Smooth muscle cell (in vitro differentiated cells): Measurements from ENCODE around the gene TRAPPC5. TPM values are rescaled to one million over a fixed set of nuclear protein-coding genes. Genes with fewer than 3 reads are reported as not detected.

ENCODE experiments used
- DNase-seq: peaks from one replicate; lab custom pipeline; 2025; ENCODE audit not compliant: unreplicated experiment; lab: John Stamatoyannopoulos, UW
- H2AFZ ChIP-seq: fragments of 200-600 bp; sonication (generic); 2 replicates; pipeline ENCODE4 v1.6.0; 2016; ENCODE audit warnings: antibody characterized with exemption, low read depth, mild to moderate bottlenecking
- H3F3A ChIP-seq: fragments of 200-600 bp; sonication (generic); 2 replicates; pipeline ENCODE4 v1.6.0; 2017; ENCODE audit warnings: antibody characterized with exemption, low read depth
- H3K27ac ChIP-seq: fragments of 200-600 bp; sonication (generic); 2 replicates; pipeline ENCODE4 v1.5.1; 2016; ENCODE audit warnings: low read depth, mild to moderate bottlenecking
- H3K27me3 ChIP-seq: fragments of 200-600 bp; sonication (generic); 2 replicates; pipeline ENCODE4 v1.6.1; 2016; ENCODE audit warnings: low read depth, mild to moderate bottlenecking
- H3K36me3 ChIP-seq: fragments of 200-600 bp; sonication (generic); 2 replicates; pipeline ENCODE4 v1.5.1; 2016; ENCODE audit warnings: low read depth
- H3K4me1 ChIP-seq: fragments of 200-600 bp; sonication (generic); 2 replicates; pipeline ENCODE4 v1.5.1; 2016; ENCODE audit warnings: low read depth
- H3K4me2 ChIP-seq: fragments of 200-600 bp; sonication (generic); 2 replicates; pipeline ENCODE4 v1.6.0; 2016; ENCODE audit warnings: mild to moderate bottlenecking
- H3K4me3 ChIP-seq: fragments of 200-600 bp; sonication (generic); 2 replicates; pipeline ENCODE4 v1.5.1; 2016; ENCODE audit warnings: mild to moderate bottlenecking
- H3K79me2 ChIP-seq: fragments of 200-600 bp; sonication (generic); 2 replicates; pipeline ENCODE4 v1.6.0; 2016; ENCODE audit warnings: low read depth, mild to moderate bottlenecking
- H3K9ac ChIP-seq: fragments of 200-600 bp; sonication (generic); 2 replicates; pipeline ENCODE4 v1.6.0; 2016; ENCODE audit warnings: low read depth
- H3K9me3 ChIP-seq: fragments of 200-600 bp; sonication (generic); replicated peaks from 2 replicates; pipeline ENCODE4 v1.5.1; 2016; ENCODE audit warnings: low read depth
- H4K20me1 ChIP-seq: fragments of 200-600 bp; sonication (generic); 2 replicates; pipeline ENCODE4 v1.6.0; 2016; ENCODE audit warnings: low read depth
- CTCF ChIP-seq: fragments of 200-600 bp; sonication (generic); IDR thresholded peaks from 2 replicates; pipeline ENCODE4 v1.5.1; 2017; ENCODE audit warnings: borderline replicate concordance, mild to moderate bottlenecking, antibody characterized with exemption; ENCODE audit not compliant: insufficient read depth, poor library complexity, severe bottlenecking
- WGBS: methylation state at CpG from one replicate; pipeline ENCODE4 v1.1.7; 2016; ENCODE audit warnings: low lambda C conversion rate; 5-methylcytosine and 5-hydroxymethylcytosine counted together
- polyA plus RNA-seq: library from polyadenylated mRNA; unstranded; fragments of >200 nt; fragmentation: Nextera tagmentation; extraction: Ambion mirVana; gene quantifications from 2 replicates; pipeline ENCODE4 v1.2.1, GENCODE V29; 2016
- total RNA-seq: library from RNA; depleted of rRNA; stranded (reverse); fragments of >200 nt; gene quantifications from 2 replicates; pipeline ENCODE4 v1.2.3, GENCODE V29; 2014

Gene TRAPPC5
- total and polyA plus RNA-seq, 2 experiments from 2014 or later, result 61.8 to 166 TPM

DNA sequence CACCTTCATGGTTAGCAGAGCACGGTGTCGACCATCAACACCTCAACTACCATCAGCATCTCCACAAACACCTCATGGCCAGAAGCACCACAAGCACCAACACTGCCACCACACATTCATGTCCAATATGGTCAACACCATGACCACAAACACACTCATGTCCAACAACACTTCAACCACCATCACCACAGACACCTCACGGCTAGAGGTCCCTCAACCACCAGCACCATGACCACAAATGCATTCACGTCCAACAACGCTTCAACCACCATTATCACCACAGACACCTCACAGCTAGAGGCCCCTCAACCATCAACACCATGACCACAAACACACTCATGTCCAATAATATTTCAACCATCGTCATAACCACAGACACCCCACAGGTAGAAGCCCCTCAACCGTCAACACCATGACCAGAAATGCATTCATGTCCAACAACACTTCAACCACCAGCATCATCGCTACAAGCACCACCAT lies 10.2 kb downstream of the TRAPPC5 start:
- no peak overlapping the region for H3K27ac ChIP-seq
- no peaks in the 10 kb centered on the region for H3K36me3 ChIP-seq
- TF ChIP-seq CTCF, result no peak
- no peak overlapping the region for H3K9ac ChIP-seq
- H3K79me2 ChIP-seq, result no peaks in the 10 kb centered on the region
- peaks cover 1% of the 10 kb centered on the region for H4K20me1 ChIP-seq
- H3K4me1 ChIP-seq, result no peaks in the 10 kb centered on the region
- no peak for DNase-seq
- H3K4me3 ChIP-seq, result no peak overlapping the region
- H3K9me3 ChIP-seq, result no peaks in the 10 kb centered on the region
- no peak overlapping the region for H3K4me2 ChIP-seq
- H3K27me3 ChIP-seq, result no peaks in the 10 kb centered on the region
- H3F3A ChIP-seq, result no peaks in the 10 kb centered on the region
- 96% methylated on average over 8 of the region's 8 CpGs for WGBS
- H2AFZ ChIP-seq, result no peak overlapping the region

GRCh38 chr19:7691497-7691896 lies 10.9 kb downstream of the TRAPPC5 start:
- no peak for DNase-seq
- H3K9me3 ChIP-seq, result no peaks in the 10 kb centered on the region
- no peak for TF ChIP-seq CTCF
- H3K27ac ChIP-seq, result no peak overlapping the region
- H3K4me3 ChIP-seq, result no peak overlapping the region
- H4K20me1 ChIP-seq, result no peaks in the 10 kb centered on the region
- no peak overlapping the region for H3K9ac ChIP-seq
- H3F3A ChIP-seq, result no peaks in the 10 kb centered on the region
- no peak overlapping the region for H2AFZ ChIP-seq
- no peaks in the 10 kb centered on the region for H3K79me2 ChIP-seq
- H3K36me3 ChIP-seq, result no peaks in the 10 kb centered on the region
- no peak overlapping the region for H3K4me2 ChIP-seq
- no peaks in the 10 kb centered on the region for H3K4me1 ChIP-seq
- no peaks in the 10 kb centered on the region for H3K27me3 ChIP-seq

GRCh38 chr19:7692417-7693088 lies 11.9 kb downstream of the TRAPPC5 start:
- H3K9me3 ChIP-seq, result no peaks in the 10 kb centered on the region
- H3K4me1 ChIP-seq, result no peaks in the 10 kb centered on the region
- 91% methylated on average over 13 of the region's 13 CpGs for WGBS

More at GRCh38 chr19:7692417-7693088, 11.9 kb downstream of the TRAPPC5 start:
- Histone ChIP-seq H3K27me3 (peaks cover 3% of the 10 kb centered on the region), H3F3A (no peaks in the 10 kb centered on the region), H4K20me1 (no peaks in the 10 kb centered on the region), H3K4me3 (no peak overlapping the region), H3K79me2 (no peaks in the 10 kb centered on the region), H3K27ac (no peak overlapping the region), H3K9ac (no peak overlapping the region), H3K4me2 (no peak overlapping the region), H2AFZ (no peak overlapping the region), H3K36me3 (no peaks in the 10 kb centered on the region)
- no peak for DNase-seq
- TF ChIP-seq CTCF, result no peak
